Measurements from ENCODE around the gene MCHR2.

Gene MCHR2

GRCh38 chr6:99905209-99906106 is 88.6 kb downstream of the MCHR2 start:
- DNase-seq (ENCODE audit: low read depth in 3 of 3, low spot score in 1 of 3): no peak

- DNase-seq (ENCODE audit: low read depth in 3 of 3, low spot score in 1 of 3): no peak
Measured at GRCh38 chr6:99901596-99902384, 92.2 kb downstream of the MCHR2 start.

GRCh38 chr6:99894815-99895214 is 99.2 kb downstream of the MCHR2 start:
- no peak for DNase-seq (ENCODE audit: low read depth in 3 of 3, low spot score in 1 of 3)

- DNase-seq (ENCODE audit: low read depth in 3 of 3, low spot score in 1 of 3): no peak
Measured at GRCh38 chr6:99887066-99887465, 107.0 kb downstream of the MCHR2 start.

- no peak for DNase-seq (ENCODE audit: low read depth in 3 of 3, low spot score in 1 of 3)
Measured at GRCh38 chr6:99885051-99885450, 109.0 kb downstream of the MCHR2 start.

GRCh38 chr6:99882128-99882702 is 111.8 kb downstream of the MCHR2 start:
- no peak for DNase-seq (ENCODE audit: low read depth in 3 of 3, low spot score in 1 of 3)

GRCh38 chr6:99879431-99879830 is 114.6 kb downstream of the MCHR2 start:
- no peak for DNase-seq (ENCODE audit: low read depth in 3 of 3, low spot score in 1 of 3)

GRCh38 chr6:99875068-99875467 is 119.0 kb downstream of the MCHR2 start:
- no peak for DNase-seq (ENCODE audit: low read depth in 3 of 3, low spot score in 1 of 3)

- DNase-seq (ENCODE audit: low read depth in 3 of 3, low spot score in 1 of 3): no peak
Measured at GRCh38 chr6:99873084-99873483, 120.9 kb downstream of the MCHR2 start.

GRCh38 chr6:99871641-99872040 is 122.4 kb downstream of the MCHR2 start:
- DNase-seq (ENCODE audit: low read depth in 3 of 3, low spot score in 1 of 3): no peak
